Keratinocyte (primary cell): ENCODE data around the gene ZNF768. TPM values are rescaled to one million over a fixed set of nuclear protein-coding genes. Genes with fewer than 3 reads are reported as not detected.
A peak's percentile ranks its signal among the peaks of the same experiment; 100 is the strongest.
"Not testable (repeated sequence)": the region's sequence is repeated elsewhere in the genome, so short reads cannot be mapped to it uniquely, and the experiment has no call there.

Experiments used
- DNase-seq: peaks from one replicate; pipeline ENCODE4 v3.0.0-alpha.2; 2011; ENCODE audit warnings: low read depth, missing footprints, low spot score
- FAIRE-seq: peaks from 2 replicates; lab custom pipeline; 2011; peaks lifted over from hg19 to GRCh38; lab: Jason Lieb, UNC
- H2AFZ ChIP-seq: 2 replicates; pipeline ENCODE4 v1.6.0; 2012; ENCODE audit warnings: low read length, control low read depth, inconsistent platforms; ENCODE audit not compliant: control insufficient read depth
- H3K27ac ChIP-seq: 2 replicates; pipeline ENCODE4 v1.5.1; 2011; ENCODE audit warnings: low read length; ENCODE audit not compliant: control insufficient read depth, insufficient read depth
- H3K27me3 ChIP-seq: 3 replicates; pipeline ENCODE4 v1.6.0; 2011; ENCODE audit warnings: low read length; ENCODE audit not compliant: control insufficient read depth, insufficient read depth; ENCODE audit errors: extremely low read depth
- H3K36me3 ChIP-seq, 2 experiments: 2 replicates in 1 of 2; 3 replicates in 1 of 2; pipeline ENCODE4 v1.5.1; 2011; ENCODE audit warnings: low read length in 2 of 2, mild to moderate bottlenecking in 1 of 2; ENCODE audit not compliant: control insufficient read depth in 2 of 2, insufficient read depth in 2 of 2; ENCODE audit errors: extremely low read depth in 1 of 2
- H3K4me1 ChIP-seq: 3 replicates; pipeline ENCODE4 v1.5.1; 2011; ENCODE audit warnings: low read length; ENCODE audit not compliant: control insufficient read depth, insufficient read depth; ENCODE audit errors: extremely low read depth
- H3K4me2 ChIP-seq: 3 replicates; pipeline ENCODE4 v1.6.0; 2011; ENCODE audit warnings: low read depth, low read length; ENCODE audit not compliant: control insufficient read depth, insufficient read depth; ENCODE audit errors: extremely low read depth
- H3K4me3 ChIP-seq, 3 experiments: fragments of 200-600 bp in 1 of 3; sonication (generic) in 1 of 3; 2 replicates in 2 of 3; 3 replicates in 1 of 3; pipeline ENCODE4 v1.5.1; 2011 to 2016; ENCODE audit warnings: low read length in 3 of 3, mild to moderate bottlenecking in 3 of 3, control low read depth in 2 of 3, inconsistent platforms in 1 of 3, low read depth in 1 of 3, mixed read lengths in 1 of 3, mixed run types in 1 of 3, moderate library complexity in 1 of 3; ENCODE audit not compliant: control insufficient read depth in 2 of 3, insufficient read depth in 2 of 3; ENCODE audit errors: extremely low read depth in 1 of 3
- H3K79me2 ChIP-seq: 2 replicates; pipeline ENCODE4 v1.6.0; 2012; ENCODE audit warnings: low read length; ENCODE audit not compliant: control insufficient read depth, insufficient read depth
- H3K9ac ChIP-seq: 3 replicates; pipeline ENCODE4 v1.6.0; 2011; ENCODE audit warnings: low read length; ENCODE audit not compliant: control insufficient read depth, insufficient read depth; ENCODE audit errors: extremely low read depth
- H3K9me1 ChIP-seq: 3 replicates; pipeline ENCODE4 v1.6.0; 2011; ENCODE audit warnings: low read length; ENCODE audit not compliant: control insufficient read depth, insufficient read depth; ENCODE audit errors: extremely low read depth
- H3K9me3 ChIP-seq: 2 replicates; pipeline ENCODE4 v1.5.1; 2012; ENCODE audit warnings: low read depth, low read length; ENCODE audit not compliant: control insufficient read depth
- H4K20me1 ChIP-seq: 3 replicates; pipeline ENCODE4 v1.6.0; 2011; ENCODE audit warnings: low read length; ENCODE audit not compliant: control insufficient read depth, insufficient read depth; ENCODE audit errors: extremely low read depth
- CTCF ChIP-seq, 3 experiments: IDR thresholded peaks in 1 of 3; conservative IDR thresholded peaks in 1 of 3; optimal IDR thresholded peaks in 1 of 3; 2 replicates in 2 of 3; 3 replicates in 1 of 3; pipeline versions ENCODE3 to v1.5.1; 2011; ENCODE audit warnings: low read length in 3 of 3, mild to moderate bottlenecking in 3 of 3, moderate library complexity in 2 of 3, control low read depth in 1 of 3, inconsistent platforms in 1 of 3; ENCODE audit not compliant: insufficient read depth in 2 of 3; ENCODE audit errors: extremely low read depth in 1 of 3
- dilution Hi-C: fragments of 300-500 bp; cut with MboI; formaldehyde crosslinking; loops from one replicate; pipeline ENCODE4 v1.7.0; 2020; ENCODE audit warnings: low sequenced_read_pairs; ENCODE audit not compliant: extremely low pct_ligation_motif_present
- polyA plus RNA-seq, 5 experiments: library from polyadenylated mRNA; depleted of rRNA in 3 of 5; stranded (reverse) in 3 of 5; stranded (forward) in 1 of 5; unstranded in 1 of 5; fragments of >200 nt; gene quantifications; 1 replicate in 1 of 5; 2 replicates in 3 of 5; 3 replicates in 1 of 5; pipeline versions ENCODE4 v1.2.1 to v1.2.3, GENCODE V29; 2011 to 2012; ENCODE audit warnings: missing spikeins in 2 of 5, low read depth in 1 of 5, low replicate concordance in 1 of 5

ZNF768 gene
- polyA plus RNA-seq, 1 donor (not counting 4 experiments of a cell fraction or from before 2014, with no cell fraction given): 10.9 TPM

DNA sequence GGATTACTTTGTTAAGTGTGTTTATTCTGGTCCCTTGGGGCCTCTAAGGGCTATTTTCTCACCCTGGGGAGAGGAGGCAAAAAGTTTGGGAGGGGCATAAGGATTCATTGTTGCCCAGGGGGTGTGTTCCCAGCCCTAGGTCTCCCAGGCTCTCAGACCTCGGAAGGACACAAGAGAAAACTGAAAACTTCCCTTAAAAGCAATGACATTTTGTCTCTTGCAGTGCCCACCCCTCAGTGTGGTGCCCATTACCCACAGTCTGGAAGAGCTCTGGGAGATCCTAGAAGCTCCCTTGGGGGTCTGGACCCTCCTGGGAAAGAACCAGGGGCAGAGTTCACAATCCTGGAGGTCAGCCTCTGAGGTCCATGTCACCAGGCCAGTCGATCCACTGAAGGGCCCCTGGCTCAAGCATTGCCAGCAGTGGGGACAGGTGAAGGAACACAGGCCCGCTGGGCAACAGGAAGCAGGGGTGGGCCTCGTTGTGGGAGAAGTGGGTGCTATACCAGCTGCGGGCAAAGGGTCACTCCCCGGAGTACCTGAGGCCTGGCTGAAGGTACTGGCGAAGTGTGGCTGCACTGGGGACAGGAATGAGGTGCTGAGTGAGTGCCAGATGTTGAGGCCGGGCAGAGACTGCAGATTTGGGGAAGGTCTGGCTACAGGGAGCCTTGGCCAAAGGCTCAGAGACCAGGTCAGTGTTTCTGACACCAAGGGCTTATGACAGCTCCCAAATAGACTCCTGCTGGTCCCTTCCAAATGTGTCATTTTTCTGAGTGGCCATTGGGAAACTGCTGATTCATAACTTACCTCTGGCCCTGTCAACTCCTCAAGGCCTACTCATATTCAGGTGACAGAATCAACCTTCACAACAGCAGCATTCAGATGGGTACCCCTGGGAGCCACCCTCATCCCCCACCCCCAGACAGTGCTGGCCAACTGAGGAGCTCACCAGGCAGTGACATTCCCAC is 12.9 kb upstream of the ZNF768 start:
- Histone ChIP-seq H3K4me2 (no peak overlapping the region), H3K36me3 (no peaks in the 10 kb centered on the region), H3K27me3 (no peaks in the 10 kb centered on the region), H2AFZ (no peak overlapping the region), H3K9ac (no peak overlapping the region), H3K79me2 (peaks cover 5% of the 10 kb centered on the region), H3K9me3 (no peaks in the 10 kb centered on the region), H3K27ac (no peak overlapping the region), H3K4me1 (peaks cover 11% of the 10 kb centered on the region), H3K9me1 (no peaks in the 10 kb centered on the region), H3K4me3 (no peak overlapping the region), H4K20me1 (no peaks in the 10 kb centered on the region)
- no peak for DNase-seq
- TF ChIP-seq CTCF (optimal IDR thresholded peaks at IDR 0.05 in 1 of 3, IDR thresholded peaks at IDR 0.05 in 1 of 3, conservative IDR thresholded peaks at IDR 0.05 in 1 of 3; ENCODE audit: extremely low read depth in 1 of 3, insufficient read depth in 2 of 3, low read length in 3 of 3): no peak
- dilution Hi-C loops: no loop called here
- FAIRE-seq: no peak

DNA sequence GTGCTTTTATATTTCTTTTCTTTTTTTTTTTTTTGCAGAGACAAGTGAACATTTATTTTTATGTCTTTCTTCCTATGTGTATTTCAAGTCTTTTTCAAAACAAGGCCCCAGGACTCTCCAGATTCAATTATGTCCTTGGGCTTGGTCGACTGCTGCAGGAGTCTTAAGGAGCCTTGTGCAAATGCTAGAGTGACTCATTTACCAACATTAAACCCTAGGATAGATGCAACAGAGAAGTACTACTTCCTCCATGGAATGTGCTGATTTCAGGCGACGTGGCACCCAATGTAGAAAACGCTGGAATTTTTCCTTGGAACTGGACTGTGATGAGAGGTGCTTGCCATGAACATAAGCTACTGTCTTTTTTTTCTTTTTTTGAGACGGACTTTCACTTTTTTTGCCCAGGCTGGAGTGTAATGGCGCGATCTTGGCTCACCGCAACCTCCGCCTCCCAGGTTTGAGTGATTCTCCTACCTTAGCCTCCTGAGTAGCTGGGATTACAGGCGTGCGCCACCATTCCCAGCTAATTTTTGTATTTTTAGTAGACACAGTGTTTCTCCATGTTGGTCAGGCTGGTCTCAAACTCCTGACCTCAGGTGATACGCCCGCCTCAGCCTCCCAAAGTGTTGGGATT is 10.1 kb upstream of the ZNF768 start:
- H3K36me3 ChIP-seq, H2AFZ ChIP-seq, H4K20me1 ChIP-seq, H3K9me1 ChIP-seq, H3K9ac ChIP-seq, H3K27me3 ChIP-seq, FAIRE-seq, DNase-seq, H3K9me3 ChIP-seq, dilution Hi-C loops, H3K27ac ChIP-seq, H3K4me3 ChIP-seq: not testable (repeated sequence)
- H3K79me2 ChIP-seq: peaks cover 11% of the 10 kb centered on the region
- peak overlapping the region; percentile 97 for H3K4me2 ChIP-seq
- peaks cover 11% of the 10 kb centered on the region for H3K4me1 ChIP-seq
